ENCODE measurements around the gene SPAG9.

SPAG9 gene

GRCh38 chr17:51152766-51153209 is 32.1 kb upstream of the SPAG9 start:
- no peak for TF ChIP-seq CTCF (IDR thresholded peaks at IDR 0.05; ENCODE audit: borderline replicate concordance, insufficient read depth, low read depth, low read length)

DNA sequence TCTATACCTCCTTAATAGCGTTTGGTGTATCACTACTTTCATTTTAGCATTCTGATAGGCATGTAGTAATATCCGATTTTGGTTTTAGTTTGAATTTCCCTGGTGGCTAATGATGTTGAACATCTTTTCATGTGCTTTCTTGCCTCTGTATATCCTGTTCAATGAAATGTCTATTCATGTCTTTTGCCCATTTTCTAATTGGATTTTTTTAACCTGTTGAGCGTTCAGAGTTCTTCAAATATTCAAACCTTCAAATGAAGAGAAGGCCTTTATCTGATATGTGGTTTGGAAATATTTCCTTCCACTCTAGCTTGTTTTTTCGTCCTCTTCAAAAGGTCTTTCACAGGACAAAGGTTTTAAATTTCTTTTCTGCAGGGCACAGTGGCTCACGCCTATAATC is 30.3 kb upstream of the SPAG9 start:
- no peak for TF ChIP-seq CTCF (IDR thresholded peaks at IDR 0.05; ENCODE audit: borderline replicate concordance, insufficient read depth, low read depth, low read length)

More at GRCh38 chr17:51152766-51153209, 32.1 kb upstream of the SPAG9 start:
- no peak overlapping the region for H3K4me3 ChIP-seq (ENCODE audit: low read depth, low read length)

GRCh38 chr17:51149163-51149562 is 28.5 kb upstream of the SPAG9 start:
- no peak for TF ChIP-seq CTCF (IDR thresholded peaks at IDR 0.05; ENCODE audit: borderline replicate concordance, insufficient read depth, low read depth, low read length)
- no peak overlapping the region for H3K4me3 ChIP-seq (ENCODE audit: low read depth, low read length)

More for the DNA sequence above, 30.3 kb upstream of the SPAG9 start:
- no peak overlapping the region for H3K4me3 ChIP-seq (ENCODE audit: low read depth, low read length)

DNA sequence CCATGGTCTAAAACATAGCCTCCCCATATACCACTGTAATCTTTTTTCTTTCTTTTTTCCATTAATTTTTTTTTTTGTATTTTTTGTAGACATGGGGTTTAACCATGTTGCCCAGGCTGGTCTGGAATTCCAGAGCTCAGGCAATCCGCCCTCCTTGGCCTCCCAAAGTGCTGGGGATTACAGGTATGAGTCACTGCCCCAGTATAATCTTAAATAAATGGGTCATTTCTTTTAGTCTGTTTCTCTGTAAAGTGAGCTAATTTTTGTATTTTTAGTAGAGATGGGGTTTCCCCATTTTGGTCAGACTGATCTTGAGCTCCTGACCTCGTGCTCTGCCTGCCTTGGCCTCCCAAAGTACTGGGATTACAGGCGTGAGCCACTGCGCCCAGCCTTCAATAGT is 27.0 kb upstream of the SPAG9 start:
- no peak for TF ChIP-seq CTCF (IDR thresholded peaks at IDR 0.05; ENCODE audit: borderline replicate concordance, insufficient read depth, low read depth, low read length)
- no peak overlapping the region for H3K4me3 ChIP-seq (ENCODE audit: low read depth, low read length)

DNA sequence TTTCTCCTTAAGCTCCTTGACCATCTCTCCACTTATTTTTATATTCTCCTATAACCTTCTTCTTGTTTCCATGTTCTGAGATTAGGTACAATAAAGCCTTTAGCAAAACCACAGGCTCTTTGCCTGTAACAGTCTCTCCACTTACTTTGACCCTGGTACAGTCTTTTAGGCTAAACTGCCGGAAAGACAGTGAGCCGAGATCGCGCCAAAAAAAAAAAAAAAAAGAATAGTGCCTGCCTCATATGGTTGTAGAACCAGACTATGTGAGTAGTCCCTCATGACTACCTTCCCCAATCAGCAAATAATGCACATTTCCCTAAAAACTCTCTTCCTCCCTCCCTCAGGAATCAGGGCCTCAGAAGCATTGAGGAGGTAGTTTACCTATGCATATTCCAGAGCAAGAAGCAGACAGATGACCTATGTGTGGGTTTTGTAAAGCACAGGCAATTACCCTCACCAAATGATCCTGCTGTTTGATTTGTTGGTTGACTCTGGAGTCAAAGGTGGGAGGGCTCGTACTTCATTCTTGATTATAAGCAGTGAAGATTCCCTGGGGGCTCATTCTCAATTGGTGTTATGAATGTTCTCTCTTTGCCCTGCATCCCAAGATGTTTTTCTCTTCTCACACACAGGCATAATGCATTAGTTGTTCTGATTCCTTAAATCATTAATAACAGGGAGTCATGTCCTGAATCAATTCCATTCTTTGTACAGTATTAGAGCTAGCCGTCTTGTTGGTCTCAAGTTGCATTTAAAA is 23.8 kb upstream of the SPAG9 start:
- no peak for TF ChIP-seq CTCF (IDR thresholded peaks at IDR 0.05; ENCODE audit: borderline replicate concordance, insufficient read depth, low read depth, low read length)
- no peak overlapping the region for H3K4me3 ChIP-seq (ENCODE audit: low read depth, low read length)

GRCh38 chr17:51142597-51142996 is 21.9 kb upstream of the SPAG9 start:
- TF ChIP-seq CTCF (IDR thresholded peaks at IDR 0.05; ENCODE audit: borderline replicate concordance, insufficient read depth, low read depth, low read length): no peak
- H3K4me3 ChIP-seq (ENCODE audit: low read depth, low read length): no peak overlapping the region

GRCh38 chr17:51135956-51136355 is 15.3 kb upstream of the SPAG9 start:
- TF ChIP-seq CTCF (IDR thresholded peaks at IDR 0.05; ENCODE audit: borderline replicate concordance, insufficient read depth, low read depth, low read length): no peak
- no peak overlapping the region for H3K4me3 ChIP-seq (ENCODE audit: low read depth, low read length)

Measured in GM12875 (cell line).